CD4-positive, alpha-beta T cell treated with Interleukin-17A for 1 hour (primary cell): ENCODE data around the gene IRF2.
"Not testable (repeated sequence)": the region's sequence is repeated elsewhere in the genome, so short reads cannot be mapped to it uniquely, and the experiment has no call there.

ENCODE experiments used
- DNase-seq: peaks from one replicate; pipeline ENCODE4 v3.0.0-alpha.2; 2020

IRF2 gene

DNA sequence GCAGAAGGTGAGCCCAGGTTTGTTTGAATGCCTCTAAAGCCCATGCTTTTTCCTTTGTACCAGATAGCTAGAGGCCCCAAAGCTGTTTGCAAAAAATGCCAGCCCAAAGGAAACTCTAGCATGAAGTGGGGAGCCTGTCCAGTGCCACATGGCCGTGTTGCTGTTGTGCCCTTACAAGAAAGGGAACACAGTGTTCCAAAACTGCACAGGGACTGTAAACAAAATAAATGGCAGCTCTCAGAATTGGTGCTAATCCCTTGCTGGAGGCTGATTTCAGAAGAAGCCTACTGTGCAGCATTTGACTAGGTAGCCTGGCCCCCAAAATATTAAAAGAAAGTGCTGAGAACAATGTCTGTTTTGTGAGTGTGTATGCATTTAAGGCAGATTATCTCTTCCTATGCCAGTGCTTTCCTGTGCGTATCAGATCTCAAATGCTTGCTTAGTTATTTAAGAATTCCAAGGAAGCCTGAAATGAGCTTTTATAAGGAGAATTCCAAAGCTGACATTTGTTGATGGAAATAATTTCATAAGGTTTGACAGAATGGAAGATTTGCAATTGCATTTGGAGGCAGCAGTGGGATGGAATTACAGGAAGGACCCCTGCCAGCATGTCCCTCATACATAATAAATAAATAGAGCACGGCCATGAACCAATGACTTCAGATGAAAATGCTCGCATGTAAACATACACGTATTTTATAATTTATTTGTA, 115.7 kb downstream of the IRF2 start:
- DNase-seq: no peak

DNA sequence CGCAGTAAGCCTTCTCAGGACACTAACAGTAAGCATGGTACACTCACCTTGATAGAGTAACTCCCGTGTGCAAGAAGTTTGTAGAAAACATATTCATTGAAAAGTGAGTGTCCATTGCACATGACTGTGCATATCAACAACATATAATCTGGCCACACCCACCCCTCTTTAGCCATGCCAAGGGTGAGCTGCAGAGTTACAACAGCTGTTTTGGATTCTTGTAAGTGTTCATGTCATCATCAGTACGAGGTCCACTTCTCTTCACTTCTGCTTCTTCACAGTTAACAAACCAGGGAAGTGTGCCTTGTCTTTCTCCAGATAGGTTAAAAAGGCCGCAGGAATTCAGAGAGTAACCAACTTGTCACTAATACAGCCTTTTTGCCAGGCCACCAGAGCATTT, 116.6 kb downstream of the IRF2 start:
- no peak for DNase-seq

DNA sequence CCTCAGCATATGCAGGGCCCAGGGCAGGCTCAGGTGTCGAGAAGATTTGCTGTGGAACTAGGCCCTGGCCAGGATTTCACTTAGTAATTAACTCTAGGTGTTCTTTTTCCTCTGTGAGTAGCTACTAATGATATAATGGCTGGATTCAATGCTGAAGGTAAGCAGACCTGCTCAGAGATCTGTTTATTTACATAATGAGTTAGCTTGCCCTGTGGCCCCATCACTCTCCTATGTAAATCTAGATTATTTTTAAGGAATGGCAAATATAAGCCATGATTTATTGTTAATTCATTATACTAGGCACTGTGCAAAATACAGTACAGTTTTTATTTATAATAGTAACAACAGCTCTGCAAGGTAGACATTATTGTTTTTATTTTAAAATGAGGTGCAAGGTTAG, 117.2 kb downstream of the IRF2 start:
- DNase-seq: no peak

DNA sequence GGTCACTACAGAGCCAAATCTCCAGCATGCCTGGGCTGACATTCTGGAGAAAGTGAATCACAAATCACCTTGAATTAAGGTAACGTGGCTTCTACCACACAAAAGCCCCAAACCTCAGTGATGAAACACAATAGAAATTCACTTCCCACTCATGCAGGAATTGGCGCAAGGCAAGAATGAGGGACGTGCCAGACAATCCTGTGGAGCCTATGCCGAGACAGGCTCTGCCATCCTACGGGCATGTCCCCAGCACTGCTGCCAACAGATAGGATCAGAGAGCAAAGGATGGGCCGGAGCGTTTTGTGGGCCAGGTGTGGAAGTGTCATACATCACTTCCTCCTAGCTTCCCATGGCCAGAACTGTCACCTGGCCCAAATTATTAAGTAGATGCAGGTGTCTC, 118.0 kb downstream of the IRF2 start:
- no peak for DNase-seq

DNA sequence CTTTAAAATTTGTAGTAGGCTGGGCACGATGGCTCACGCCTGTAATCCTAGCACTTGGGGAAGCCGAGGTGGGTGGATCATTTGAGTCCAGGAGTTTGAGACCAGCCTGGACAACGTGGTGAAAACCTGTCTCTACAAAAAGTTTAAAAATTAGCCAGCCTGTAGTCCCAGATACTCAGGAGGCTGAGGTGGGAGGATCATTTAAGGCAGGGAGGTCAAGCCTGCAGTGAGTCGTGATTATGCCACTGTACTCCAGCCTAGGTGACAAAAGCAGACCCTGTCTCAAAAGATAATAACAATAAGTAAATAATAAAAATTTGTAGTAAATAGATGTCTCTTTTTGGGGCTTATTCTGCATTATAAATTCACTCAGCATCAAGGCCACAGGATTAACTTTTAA, 118.5 kb downstream of the IRF2 start:
- DNase-seq: no peak

DNA sequence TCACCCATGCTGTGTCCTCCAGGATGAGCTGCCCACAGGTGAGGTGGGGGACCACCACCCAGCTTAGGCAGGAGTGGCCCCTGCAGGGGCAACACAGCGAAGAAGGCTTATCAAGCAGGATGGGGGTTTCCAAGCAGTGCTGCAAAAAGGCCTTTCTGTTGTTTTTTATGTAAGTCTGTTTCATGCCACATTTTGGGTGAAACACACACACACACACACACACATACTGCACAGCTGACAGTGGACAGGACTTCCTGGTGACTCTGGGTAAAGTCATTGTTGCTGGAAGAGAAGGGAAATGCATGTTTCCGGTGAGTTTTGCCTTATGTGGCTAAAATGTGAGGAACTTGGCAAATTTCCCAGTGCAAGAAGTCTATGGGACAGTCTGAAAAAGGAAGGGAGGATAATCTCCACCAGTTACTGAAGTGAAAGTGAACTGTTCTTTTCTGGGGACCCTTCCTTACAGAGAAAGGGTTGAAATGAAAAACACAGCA, 119.2 kb downstream of the IRF2 start:
- peak; percentile 51 for DNase-seq

DNA sequence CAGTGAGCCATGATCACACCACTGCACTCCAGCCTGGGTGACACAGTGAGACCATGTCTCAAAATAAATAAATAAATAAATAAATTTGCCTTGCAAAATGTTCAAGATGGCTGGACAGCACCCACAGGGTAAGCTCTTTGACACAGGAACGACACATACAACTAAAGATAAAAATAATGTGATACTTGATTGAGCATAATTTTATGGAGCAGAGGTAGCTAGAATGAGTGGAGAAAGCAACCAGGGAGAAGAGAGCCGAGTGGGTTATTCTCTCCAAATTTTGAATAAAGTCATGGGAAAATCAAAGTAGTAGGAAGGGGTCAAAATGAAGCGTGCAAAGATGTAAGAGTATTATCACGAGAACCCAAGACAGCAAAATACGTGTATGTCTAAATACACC, 121.5 kb downstream of the IRF2 start:
- no peak for DNase-seq

DNA sequence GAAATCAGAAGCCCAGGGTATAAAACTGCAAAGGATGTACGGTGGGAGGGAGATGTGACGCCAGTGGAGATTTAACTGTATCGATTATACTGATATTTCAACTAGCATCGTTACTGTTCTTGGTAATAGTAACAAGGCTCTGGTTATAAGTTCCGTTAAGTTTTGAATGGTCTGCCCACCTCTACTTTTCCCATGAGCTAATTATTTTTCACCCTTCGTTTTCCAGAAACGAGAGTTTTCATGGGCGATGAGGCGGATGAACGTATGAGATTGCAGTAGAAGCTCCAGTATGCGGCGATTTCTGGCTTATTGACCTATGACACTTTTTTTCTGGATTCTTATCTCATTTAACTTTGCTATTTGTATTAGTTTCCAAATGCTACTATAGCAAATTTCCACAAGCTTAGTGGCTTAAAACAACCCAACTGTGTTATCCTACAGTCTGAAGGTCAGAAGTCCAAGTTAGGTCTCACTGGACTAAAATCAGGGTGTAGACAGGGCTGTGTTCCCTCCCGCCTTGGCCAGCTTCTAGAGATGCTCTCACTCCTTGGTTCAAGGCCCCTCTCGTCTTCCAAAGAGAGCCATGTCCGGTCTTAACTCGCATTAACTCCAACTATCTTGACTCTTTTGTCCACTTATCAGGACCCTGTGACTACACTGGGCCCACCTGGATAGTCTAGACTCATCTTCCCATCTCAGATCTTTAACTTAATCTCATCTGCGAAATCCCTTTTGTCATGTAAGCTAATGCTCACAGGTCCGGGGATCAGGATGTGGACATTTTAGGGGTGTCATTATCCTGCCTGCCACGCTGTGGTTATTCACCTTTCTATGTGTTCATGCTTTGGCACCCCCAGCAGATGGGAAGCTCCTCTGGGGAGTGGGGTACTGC, 122.5 kb downstream of the IRF2 start:
- DNase-seq: no peak

DNA sequence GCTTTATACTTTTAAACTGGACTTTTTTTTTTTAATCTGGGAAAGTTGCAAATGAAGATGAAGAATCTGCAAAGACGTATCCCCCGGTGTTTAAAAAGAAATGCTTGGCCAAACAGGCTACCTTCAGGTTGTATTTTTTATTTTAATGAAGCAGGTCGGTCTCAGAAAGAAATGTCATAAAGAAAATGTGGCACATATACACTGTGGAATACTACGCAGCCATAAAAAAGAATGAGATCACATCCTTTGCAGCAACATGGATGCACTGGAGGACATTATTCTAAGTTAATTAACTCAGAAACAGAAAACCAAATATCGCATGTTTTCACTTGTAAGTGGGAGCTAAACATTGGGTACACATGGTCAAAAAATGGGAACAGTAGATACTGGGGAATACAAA, 123.4 kb downstream of the IRF2 start:
- no peak for DNase-seq

DNA sequence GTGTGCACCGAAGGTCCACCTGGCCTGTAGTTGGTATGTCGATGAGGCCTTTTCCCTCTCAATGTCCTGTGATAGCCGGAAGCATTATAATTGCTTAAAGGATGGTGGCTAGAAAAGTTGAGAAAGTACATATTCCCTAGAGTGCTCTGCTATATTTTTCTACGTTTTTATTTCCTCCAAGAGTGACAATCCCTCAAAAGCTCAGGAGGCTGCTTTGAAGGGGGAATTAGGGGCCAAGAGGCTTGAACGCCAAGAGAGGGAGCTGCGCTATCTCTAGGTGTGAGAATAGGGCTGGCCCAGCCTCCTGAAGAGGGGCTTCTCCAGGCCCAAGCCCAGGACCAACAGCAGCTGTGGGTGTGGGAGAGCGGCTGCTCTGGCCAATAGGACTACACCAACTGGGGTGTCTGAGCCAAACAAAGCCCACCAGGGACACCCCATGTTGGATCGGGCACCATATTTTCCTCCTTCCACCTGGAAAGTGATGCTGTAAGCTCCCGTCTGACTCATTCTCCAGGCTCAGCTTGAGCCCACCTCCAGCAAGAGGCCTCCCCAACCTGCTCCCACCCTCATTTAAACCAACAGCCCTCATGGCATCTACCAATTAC, 124.0 kb downstream of the IRF2 start:
- no peak for DNase-seq

DNA sequence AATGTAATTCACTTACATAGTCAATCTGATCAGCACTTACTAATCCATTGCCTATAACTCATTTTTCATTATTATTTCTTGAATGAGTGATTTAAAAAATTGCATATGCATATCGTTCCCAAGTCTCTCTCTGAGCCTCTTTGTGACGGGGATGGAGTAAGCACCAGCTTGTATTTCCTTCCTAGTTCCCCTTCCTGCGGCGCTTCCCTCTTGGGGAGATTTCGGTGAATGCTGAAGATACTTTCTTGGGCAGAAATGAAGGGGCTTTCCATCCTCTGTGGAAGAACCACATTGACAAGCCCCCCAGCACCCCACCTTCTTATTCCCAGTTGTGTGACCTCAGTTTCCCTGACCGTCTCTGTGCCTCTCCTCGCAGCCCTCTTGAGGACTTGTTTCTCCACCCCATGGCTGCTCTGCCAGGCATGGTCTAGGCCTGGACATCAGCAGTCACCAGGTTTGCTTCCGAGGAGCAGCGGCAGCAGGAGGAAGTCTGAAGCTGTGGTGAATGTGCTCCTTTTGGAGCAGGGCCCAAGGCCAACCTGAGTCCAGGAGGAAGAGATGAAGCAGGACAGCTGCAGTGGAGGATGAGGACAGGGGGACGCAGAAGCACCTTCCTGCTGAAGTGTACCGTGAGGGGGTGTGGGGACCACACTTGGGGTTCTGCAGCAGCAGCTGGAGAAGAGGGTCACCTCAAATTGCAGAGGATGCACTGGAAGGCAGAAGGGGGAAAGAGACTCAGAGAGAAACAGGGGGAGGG, 124.9 kb downstream of the IRF2 start:
- DNase-seq: no peak

DNA sequence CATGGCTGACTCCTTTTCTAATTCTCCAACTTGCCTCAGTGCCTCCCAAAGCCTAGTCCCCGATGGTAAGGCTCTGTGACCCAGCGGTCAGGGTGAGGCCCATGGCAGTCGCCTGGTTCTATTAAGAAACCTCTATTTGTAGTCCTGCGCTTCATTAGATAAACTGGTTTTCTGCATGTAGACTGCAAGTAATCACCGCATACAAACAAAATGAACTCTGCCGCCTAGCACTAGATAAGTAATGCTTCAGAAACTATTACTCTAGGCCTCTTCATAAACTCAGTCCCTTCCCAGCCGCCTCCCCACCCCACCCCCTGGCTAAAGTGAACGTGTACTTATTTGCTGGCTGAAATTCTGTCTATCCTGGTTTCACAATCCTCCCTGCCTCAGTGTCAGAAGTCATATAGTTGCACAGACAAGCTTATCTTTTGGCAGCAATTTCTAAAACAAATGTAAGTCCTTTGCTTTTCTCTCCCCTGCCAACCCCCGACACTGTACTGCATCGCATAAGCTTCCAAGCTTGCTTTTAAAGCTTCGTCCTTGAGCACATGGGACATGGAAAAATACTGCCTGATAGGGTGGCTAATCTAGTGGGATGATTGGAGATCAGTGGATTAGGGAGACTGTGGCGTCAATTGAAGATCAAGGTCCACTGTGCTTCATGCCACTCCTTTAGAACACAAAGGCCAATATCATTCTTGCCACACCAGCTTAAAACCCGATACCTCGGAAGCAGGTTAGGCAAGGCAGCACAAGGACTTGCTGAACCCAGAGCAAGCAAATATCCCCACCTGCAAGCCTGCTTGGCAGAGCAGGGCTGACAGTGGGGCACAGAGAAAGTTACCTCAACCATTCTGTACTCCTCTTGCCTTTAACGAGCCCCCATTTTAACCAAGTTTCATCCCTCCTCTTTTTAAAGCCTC, 125.8 kb downstream of the IRF2 start:
- no peak for DNase-seq

DNA sequence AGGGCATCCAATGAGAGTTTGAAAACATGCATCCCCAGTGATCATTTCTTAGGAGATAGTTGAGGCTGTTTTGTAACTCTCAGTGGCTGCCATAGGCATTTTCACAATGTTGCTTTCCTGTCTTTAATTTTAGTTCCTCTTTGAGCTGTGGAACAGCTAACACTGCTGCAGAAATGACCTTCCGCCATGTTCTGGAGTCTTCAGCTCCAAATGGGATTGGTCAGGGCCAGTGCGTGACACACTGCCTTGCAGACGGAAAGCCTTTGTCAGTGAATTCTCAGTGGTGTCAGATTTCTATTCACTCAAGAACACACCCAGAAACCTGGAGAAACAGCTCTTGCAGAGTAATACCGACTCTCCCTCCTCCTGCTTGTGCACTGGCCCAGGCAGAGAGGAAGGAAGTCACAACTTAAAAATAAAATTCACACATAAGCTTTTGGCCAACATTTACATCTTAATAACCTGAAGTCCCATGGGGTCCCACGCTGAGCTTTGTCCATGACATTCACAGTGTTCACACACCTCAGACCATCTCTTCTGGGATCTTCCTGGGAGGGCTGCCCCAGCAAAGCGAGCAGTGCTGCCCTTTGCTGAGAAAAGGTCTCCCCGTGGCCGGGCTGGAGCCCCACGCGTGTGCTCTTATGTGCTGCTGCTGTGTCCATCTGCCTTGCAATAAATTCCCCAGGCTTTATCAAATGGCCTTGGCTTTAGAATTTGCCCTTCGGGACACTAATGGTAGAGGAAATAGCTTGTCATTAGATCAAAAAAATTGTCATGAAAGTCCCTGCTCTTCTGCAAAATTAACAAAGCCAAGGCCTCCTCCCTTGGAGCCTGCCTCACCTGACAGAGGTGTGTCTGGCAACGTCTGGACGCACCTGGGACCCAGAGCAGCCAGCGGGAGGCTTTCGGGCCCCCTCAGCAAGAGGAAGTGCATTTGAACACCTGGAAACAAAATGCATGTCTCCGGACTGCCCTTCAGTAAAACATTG, 126.8 kb downstream of the IRF2 start:
- DNase-seq: no peak

DNA sequence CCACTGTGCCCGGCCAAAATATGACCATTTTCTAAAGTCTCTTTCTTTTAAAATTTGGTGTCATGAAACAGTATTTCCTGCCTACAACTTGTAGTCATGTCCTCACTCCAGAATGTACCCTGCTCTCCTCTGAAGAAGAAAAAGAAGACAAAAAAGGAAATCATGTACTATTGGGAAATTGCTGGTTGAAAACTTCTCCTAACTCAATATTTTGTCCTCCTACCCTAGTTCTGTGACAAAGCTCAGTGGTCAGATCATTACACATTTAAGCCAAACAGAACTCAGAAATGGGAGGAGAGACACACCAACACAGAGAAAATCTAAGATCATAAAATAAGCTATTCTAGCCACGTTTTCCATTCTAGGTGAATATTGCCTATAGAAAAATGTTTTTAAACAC, 127.7 kb downstream of the IRF2 start:
- DNase-seq: no peak

DNA sequence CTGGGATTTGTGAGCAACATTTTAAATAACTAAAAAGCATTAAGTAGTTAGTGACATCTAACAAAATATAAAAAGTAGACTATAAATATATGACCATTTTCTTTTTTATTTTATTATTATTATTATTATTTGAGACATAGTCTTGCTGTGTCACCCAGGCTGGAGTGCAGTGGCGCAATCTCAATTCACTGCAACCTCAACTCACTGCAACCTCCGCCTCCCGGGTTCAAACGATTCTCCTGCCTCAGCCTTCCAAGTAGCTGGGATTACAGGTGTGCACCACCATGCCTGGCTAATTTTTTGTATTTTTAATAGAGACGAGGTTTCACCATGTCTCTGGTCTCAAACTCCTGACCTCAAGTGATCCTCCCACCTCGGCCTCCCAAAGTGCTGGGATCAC, 128.1 kb downstream of the IRF2 start:
- DNase-seq: not testable (repeated sequence)

DNA sequence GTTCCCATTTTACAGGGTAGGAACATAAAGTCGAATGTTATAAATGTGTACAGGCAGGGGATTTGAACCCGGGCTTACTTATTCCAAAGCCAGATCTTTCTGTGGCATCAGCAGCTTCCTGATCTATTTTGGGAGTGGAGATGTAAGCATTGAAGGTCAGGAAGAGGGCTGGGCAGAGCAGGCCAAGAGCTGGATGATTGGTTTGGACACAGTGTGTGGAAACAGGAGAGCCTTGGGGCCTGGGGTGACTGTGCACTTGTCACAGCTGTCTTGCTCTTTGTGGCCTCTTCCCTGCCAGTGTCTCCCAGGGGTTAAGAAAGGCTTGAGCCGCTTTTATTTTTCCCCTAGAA, 128.8 kb downstream of the IRF2 start:
- DNase-seq: no peak

DNA sequence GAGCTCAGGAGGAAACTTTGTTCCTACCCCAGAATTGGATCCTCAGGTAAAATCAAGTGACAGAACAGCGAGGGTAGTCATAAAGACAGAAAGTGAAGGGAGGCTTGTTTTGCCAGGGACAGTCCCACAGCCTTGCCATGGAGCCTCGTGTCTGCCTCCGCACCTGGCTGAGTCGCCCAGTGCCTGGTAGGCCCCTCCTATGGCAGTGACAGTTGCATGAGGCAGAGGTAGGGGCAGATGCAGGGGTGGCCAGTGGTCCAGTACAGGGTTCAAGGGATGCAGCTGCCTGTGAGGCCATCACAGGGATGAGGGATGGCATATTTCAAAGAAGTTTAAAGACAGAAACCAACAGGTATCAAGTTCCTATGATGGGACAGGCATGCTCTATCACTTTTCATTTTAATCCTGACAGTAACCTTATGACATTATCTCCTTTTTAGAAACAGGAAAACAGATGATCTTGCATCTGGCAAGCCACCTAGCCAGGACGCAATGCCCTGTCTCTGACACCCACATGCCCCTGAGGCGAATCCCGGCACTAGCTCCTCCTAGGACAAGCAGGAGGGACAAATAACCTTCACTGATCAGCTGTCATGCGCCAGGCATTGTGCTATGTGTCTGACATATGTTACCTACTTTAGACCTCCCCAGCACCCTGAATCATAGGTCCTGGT, 129.3 kb downstream of the IRF2 start:
- no peak for DNase-seq

DNA sequence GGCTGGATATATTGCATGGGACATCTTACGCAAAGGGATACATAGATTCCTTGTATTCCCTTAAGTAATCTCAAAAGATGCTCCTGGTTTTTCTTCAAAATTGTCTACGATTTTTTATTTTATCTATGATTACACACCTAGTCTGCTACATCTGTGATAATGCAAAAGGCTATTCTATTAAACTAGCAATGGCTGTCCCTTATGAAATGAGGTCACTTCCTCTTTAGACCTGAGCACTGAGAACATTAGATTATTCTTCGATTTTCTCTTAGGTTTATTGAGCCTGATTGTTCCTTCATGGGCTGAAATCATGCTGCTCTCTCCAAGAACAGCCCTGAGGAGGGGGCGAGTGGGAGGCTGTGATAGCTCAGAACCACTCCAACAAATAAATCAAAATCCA, 129.9 kb downstream of the IRF2 start:
- DNase-seq: no peak

DNA sequence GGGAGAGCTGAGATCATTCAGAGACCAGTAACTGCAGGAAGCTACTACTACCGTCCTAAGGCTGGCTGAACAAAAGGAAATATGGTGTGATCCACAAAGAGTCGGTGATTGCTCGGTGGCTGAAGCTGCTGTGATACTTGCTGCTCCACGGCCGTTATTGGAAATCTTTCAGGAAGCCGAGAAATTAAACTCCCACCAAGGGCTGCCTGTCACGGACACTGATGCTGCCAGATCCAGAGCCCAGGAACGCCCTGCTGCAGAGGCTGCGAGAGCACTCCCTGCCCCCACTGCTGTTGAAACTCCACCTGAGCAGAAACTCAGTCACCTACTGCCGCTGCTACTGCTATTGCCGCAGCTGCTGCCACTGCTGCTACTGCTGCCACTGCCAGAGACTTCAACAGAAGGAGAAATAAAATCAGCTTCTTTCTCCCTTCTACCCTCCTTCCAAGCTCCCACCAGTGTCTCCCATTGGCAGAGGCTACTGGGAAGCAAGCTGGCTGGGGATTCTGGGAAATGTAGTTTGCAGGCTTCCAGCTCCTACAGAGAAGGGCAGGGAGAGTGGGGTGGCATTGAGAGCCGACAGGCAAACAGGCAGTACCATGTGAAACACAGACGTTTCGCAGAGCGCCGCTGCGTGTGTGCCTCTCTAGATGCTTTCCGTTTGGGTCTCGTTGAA, 130.7 kb downstream of the IRF2 start:
- peak; percentile 63 for DNase-seq

DNA sequence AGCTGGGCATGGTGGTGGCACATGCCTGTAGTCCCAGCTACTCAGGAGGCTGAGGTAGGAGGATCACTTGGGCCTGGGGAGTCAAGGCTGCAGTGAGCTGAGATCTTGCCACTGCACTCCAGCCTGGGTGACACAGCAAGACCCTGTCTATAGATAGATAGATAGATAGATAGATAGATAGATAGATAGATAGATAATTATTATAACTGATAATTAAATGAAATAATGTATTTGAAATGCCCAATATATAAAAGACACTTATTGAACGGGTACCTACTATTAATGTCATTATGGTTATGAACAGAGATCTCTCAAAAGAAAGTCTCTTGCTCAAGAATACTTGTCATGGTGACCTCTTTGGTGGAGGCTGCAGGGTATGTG, 131.5 kb downstream of the IRF2 start:
- DNase-seq: not testable (repeated sequence)
